A549 treated with Hydrocortisone at 1 μM for 4 hours (cell line): Measurements from ENCODE around the gene WDR13. TPM values are rescaled to one million over a fixed set of nuclear protein-coding genes. Genes with fewer than 3 reads are reported as not detected.

Experiments used
- total RNA-seq: library from RNA; stranded (reverse); fragments of 200-300 nt; extraction: Qiagen RNA extraction; gene quantifications from 5 replicates; pipeline ENCODE4 v1.2.3, GENCODE V29; 2022

Gene WDR13
- total RNA-seq, result 58.8 to 99.9 TPM (median 84.2 TPM) in 5 replicates

GRCh38 chrX:48597353-48598264 is at the start of gene WDR13:
Gene WDR13, plus strand, starts transcription at chrX:48597492. Its CDS starts 505 bp downstream, at chrX:48597997.

GRCh38 chrX:48574270-48575266 is 22.7 kb upstream of the WDR13 start, which contains the start of gene RBM3:
Gene RBM3, plus strand, starts transcription at chrX:48574484. Its CDS starts 697 bp downstream, at chrX:48575181.

Other genes starting within 250 kb of the WDR13 start
- gene SSX3, start 240.8 kb upstream of the WDR13 start, total RNA-seq, result not detected in 5 replicates
- gene SSX4, start 214.0 kb upstream of the WDR13 start, total RNA-seq, result not detected in 5 replicates
- not detected in 5 replicates for gene SSX4B, start 185.5 kb upstream of the WDR13 start, total RNA-seq
- 0.18 to 0.38 TPM (median 0.26 TPM) in 5 replicates for gene SLC38A5, start 127.2 kb upstream of the WDR13 start, total RNA-seq
- 68.5 to 73.8 TPM (median 70.9 TPM) in 5 replicates for gene FTSJ1, start 121.3 kb upstream of the WDR13 start, total RNA-seq
- gene PORCN, start 88.5 kb upstream of the WDR13 start, total RNA-seq, result 15.4 to 17.4 TPM (median 16.0 TPM) in 5 replicates
- gene EBP, start 75.7 kb upstream of the WDR13 start, total RNA-seq, result 138 to 157 TPM (median 148 TPM) in 5 replicates
- 10.0 to 16.4 TPM (median 12.6 TPM) in 5 replicates for gene TBC1D25, start 57.8 kb upstream of the WDR13 start, total RNA-seq
- gene RBM3, start 23.0 kb upstream of the WDR13 start, total RNA-seq, result 345 to 656 TPM (median 367 TPM) in 5 replicates
- 0.20 to 0.61 TPM (median 0.28 TPM) in 5 replicates for gene WAS, start 86.3 kb downstream of the WDR13 start, total RNA-seq
- gene SUV39H1, start 99.2 kb downstream of the WDR13 start, total RNA-seq, result 21.9 to 24.0 TPM (median 22.9 TPM) in 5 replicates
- not detected in 5 replicates for gene GLOD5, start 164.3 kb downstream of the WDR13 start, total RNA-seq
- gene GATA1, start 189.1 kb downstream of the WDR13 start, total RNA-seq, result not detected in 5 replicates
- 25.3 to 30.4 TPM (median 28.9 TPM) in 5 replicates for gene HDAC6, start 204.6 kb downstream of the WDR13 start, total RNA-seq
- gene ERAS, start 229.0 kb downstream of the WDR13 start, total RNA-seq, result 0.07 to 0.10 TPM in 2 of 5 replicates, not detected in the others
- gene PCSK1N, start 238.1 kb downstream of the WDR13 start, total RNA-seq, result 12.9 to 50.9 TPM (median 44.9 TPM) in 5 replicates